ENCODE measurements around the gene IL6ST.
"Not testable (repeated sequence)": the region's sequence is repeated elsewhere in the genome, so short reads cannot be mapped to it uniquely, and the experiment has no call there.

Gene IL6ST

GRCh38 chr5:55994495-55994997 is at the start of gene IL6ST:
IL6ST (minus strand) TSS chr5:55994963; CDS start chr5:55976278, 18,685 bp downstream.
- DNase-seq, result no peak

- DNase-seq, result no peak
These were observed 45.2 kb upstream of the IL6ST start for GRCh38 chr5:56039985-56040384.

DNA sequence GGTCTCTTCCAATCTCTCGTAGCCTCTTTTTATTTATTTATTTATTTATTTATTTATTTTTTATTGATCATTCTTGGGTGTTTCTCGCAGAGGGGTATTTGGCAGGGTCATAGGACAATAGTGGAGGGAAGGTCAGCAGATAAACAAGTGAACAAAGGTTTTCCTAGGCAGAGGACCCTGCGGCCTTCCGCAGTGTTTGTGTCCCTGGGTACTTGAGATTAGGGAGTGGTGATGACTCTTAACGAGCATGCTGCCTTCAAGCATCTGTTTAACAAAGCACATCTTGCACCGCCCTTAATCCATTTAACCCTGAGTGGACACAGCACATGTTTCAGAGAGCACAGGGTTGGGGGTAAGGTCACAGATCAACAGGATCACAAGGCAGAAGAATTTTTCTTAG is 43.4 kb upstream of the IL6ST start:
- DNase-seq, result not testable (repeated sequence)

GRCh38 chr5:56037531-56038010 is 42.8 kb upstream of the IL6ST start:
- DNase-seq, result no peak

DNA sequence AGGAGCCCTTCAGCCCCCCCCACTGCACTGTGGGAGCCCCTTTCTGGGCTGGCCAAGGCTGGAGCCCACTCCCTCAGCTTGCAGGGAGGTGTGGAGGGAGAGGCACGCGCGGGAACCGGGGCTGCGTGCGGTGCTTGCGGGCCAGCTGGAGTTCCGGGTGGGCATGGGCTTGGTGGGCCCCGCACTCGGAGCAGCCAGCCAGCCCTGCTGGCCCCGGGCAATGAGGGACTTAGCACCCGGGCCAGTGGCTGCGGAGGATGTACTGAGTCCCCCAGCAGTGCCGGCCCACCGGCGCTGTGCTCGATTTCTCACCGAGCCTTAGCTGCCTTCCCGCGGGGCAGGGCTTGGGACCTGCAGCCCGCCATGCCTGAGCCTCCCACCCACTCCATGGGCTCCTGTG is 40.6 kb upstream of the IL6ST start:
- not testable (repeated sequence) for DNase-seq

GRCh38 chr5:56029871-56030630 is 35.3 kb upstream of the IL6ST start:
- DNase-seq, result not testable (repeated sequence)

GRCh38 chr5:56029457-56029856 is 34.7 kb upstream of the IL6ST start:
- no peak for DNase-seq

- DNase-seq, result no peak
These were observed 33.9 kb upstream of the IL6ST start for GRCh38 chr5:56028708-56029107.

- no peak for DNase-seq
These were observed 32.1 kb upstream of the IL6ST start for GRCh38 chr5:56026863-56027300.

DNA sequence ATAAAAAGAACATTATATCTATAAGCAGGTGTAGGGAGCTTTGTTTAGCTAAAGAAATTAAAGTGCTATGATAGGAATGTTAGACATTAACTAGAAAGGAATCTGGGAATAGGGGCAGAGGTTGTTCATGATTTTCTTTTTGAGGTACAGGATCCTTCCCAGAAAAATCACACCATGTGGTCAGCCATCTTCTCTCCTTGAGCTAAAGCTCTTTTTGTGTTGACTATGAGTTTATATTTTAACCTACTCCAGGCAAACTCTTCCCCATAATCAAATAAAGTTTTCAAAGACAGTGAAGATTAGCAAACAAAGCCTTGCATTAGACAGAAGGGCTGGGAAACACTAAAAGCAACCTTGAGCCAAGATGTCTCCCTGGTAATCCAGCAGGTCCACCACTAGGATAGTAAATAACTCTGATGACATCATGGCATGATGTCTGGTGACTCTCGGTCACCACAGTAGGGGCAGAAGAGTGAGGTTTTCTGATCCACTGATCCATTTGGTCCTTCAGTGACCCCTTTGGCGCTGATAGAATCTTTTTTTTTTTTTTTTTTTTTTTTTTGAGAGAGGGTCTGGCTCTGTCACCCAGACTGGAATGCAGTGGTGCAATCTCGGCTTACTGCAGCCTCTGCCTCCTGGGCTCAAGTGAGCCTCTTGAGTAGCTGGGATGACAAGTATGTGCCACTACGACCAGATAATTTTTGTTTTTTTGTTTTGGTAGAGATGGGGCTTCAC is 30.6 kb upstream of the IL6ST start:
- no peak for DNase-seq

GRCh38 chr5:56024810-56025150 is 30.0 kb upstream of the IL6ST start:
- DNase-seq, result no peak

DNA sequence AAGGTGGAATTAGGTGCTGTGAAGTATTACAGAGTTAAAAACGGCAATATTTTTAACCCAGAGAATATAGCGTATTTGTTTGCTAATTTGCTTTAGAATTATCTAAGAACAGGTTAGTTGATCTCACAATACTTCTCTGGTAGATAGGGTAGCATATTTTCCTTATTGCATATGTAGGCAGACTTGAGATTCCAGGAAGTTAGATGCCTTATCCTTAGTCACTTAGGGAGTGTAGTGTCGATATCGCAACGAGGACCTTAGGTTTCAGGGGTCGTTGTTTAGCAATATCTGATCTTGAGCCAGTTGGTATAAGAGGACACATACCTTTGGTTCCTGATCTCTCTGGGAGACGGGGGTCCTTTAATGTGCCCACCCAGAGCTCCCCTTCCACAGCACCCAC is 28.5 kb upstream of the IL6ST start:
- DNase-seq, result no peak

DNA sequence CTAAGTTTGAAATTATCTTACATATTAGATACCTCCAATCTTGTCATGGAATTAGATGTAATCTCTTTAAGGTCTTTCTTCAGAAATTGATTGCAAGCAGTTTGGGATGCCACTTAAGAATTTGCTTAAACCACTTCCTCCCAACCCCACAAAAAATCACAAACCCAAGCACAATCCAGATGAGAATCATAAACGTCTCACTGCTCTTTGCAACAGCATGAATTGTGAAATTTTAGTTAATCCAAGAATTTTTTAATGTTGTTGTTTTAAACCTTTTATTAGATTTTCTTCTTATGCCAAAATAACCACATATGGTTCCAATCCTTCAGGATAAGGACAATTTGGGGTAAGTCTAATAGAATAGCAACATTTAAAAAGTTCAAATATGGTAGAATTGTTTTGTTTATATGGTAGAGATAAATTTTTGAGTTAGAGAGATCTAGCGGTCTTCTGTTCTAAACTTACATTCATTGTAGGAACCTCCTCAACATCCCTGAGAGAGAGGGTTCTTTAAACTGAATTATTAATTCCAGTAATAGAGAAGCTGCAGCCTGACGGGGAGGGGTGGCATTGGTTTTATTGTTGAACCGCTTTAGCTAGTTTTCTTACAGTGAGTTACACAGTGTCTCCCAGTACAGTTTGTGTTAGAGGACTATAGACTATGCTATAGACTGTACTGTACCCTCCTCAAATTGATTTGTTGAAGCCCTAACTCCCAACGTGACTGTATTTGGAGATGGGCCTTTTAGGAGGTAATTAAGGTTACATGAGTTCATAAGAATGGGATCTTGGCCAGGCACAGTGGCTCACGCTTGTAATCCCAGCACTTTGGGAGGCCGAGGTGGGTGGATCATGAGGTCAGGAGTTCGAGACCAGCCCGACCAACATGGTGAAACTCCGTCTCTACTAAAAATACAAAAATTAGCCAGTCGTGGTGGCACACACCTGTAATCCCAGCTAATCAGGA is 24.8 kb upstream of the IL6ST start:
- no peak for DNase-seq

DNA sequence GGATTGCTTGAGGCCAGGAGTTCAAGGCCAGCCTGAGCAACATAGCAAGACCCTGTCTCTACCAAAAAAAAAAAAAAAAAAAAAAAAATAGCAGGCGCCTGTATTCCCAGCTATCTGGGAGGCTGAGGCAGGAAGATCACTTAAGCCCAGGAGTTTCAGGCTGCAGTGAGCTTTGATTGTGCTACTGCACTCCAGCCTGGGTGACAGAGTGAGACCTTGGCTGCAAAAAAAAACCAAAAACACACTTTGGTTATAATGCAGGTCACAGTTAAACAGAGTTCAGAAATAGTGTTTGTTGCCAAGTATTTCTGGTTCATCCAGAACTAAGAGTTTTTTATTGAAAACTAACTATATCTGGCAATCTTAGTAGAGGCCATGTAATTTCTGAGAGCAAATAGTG is 24.1 kb upstream of the IL6ST start:
- DNase-seq, result no peak

- not testable (repeated sequence) for DNase-seq
These were observed 19.9 kb upstream of the IL6ST start for GRCh38 chr5:56014701-56015100.

DNA sequence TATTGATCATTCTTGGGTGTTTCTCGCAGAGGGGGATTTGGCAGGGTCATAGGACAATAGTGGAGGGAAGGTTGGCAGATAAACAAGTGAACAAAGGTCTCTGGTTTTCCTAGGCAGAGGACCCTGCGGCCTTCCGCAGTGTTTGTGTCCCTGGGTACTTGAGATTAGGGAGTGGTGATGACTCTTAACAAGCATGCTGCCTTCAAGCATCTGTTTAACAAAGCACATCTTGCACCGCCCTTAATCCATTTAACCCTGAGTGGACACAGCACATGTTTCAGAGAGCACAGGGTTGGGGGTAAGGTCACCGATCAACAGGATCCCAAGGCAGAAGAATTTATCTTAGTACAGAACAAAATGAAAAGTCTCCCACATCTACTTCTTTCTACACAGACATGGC is 19.2 kb upstream of the IL6ST start:
- not testable (repeated sequence) for DNase-seq

DNA sequence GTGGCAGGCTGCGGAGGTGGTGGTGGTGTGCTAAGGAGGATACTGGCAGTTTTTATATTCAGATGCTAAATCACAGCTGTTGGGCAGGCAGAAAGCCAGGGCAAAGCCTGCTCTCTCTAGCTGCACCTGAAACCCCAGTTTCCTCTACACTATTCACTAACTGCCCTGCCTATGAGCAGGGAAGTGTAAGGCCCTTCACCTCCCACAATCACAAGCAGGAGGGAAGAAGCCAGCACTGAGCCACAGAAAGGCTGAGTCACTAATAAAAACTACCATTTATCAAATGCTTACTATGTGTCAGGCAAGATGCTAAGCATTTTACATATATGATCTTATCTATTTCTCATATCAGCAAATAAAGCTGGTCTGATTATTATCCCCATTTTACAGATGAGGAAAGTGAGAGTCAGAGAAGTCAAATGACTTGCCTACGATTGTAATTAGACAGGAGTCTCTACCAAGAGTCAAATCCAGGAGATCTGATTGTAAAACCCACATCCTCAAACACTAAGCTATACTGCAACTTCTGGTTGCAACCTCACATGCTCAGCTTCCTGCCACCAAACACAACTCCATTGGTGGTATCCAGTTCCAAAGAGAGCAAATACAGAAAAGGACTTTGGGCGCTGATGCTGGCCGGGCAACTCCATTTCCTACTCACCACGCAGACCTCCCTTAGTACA is 17.7 kb upstream of the IL6ST start:
- no peak for DNase-seq

GRCh38 chr5:56011835-56012234 is 17.1 kb upstream of the IL6ST start:
- no peak for DNase-seq

- DNase-seq, result no peak
These were observed 15.7 kb upstream of the IL6ST start for GRCh38 chr5:56010431-56010830.

GRCh38 chr5:56006600-56006999 is 11.8 kb upstream of the IL6ST start:
- DNase-seq, result no peak

- DNase-seq, result no peak
These were observed 11.3 kb upstream of the IL6ST start for GRCh38 chr5:56006094-56006493.

- DNase-seq, result no peak
These were observed 10.1 kb upstream of the IL6ST start for GRCh38 chr5:56004874-56005273.

Measured in NCI-H2081 treated with DMSO at 0.1 percent for 48 hours (cell line).